Measurements from ENCODE around the gene ITPR1.

ITPR1 gene

GRCh38 chr3:4806535-4807108 is 313.5 kb downstream of the ITPR1 start:
- CTCF ChIA-PET = interaction anchor here (1.0 kb wide), 1 partner anchor 95 kb away, joined by 3 read pairs; no protein-coding TSS in a partner anchor
- no peak for TF ChIP-seq SUZ12 (IDR thresholded peaks at IDR 0.05)
- no peak for TF ChIP-seq L3MBTL2 (conservative IDR thresholded peaks at IDR 0.05)
- TF ChIP-seq SP1 (IDR thresholded peaks at IDR 0.05) = no peak
- no peak for TF ChIP-seq ZNF384 (IDR thresholded peaks at IDR 0.05)
- TF ChIP-seq HDGF (IDR thresholded peaks at IDR 0.05; ENCODE audit: borderline replicate concordance) = no peak
- TF ChIP-seq BHLHE40 (IDR thresholded peaks at IDR 0.05; ENCODE audit: borderline replicate concordance) = no peak
- TF ChIP-seq LEF1 (IDR thresholded peaks at IDR 0.05; ENCODE audit: borderline replicate concordance) = no peak
- no peak for TF ChIP-seq ARNT (IDR thresholded peaks at IDR 0.05)
- no peak for TF ChIP-seq ELF4 (IDR thresholded peaks at IDR 0.05)
- no peak for TF ChIP-seq FOXM1 (IDR thresholded peaks at IDR 0.05; ENCODE audit: borderline replicate concordance)
- TF ChIP-seq PKNOX1 (IDR thresholded peaks at IDR 0.05) = no peak
- TF ChIP-seq CTBP1 (IDR thresholded peaks at IDR 0.05; ENCODE audit: borderline replicate concordance) = no peak
- no peak for TF ChIP-seq TARDBP (IDR thresholded peaks at IDR 0.05)
- POLR2A ChIA-PET = no interaction called here
- no peak for DNase-seq (ENCODE audit: extremely low spot score)

GRCh38 chr3:4807381-4808280 is 314.5 kb downstream of the ITPR1 start:
- POLR2A ChIA-PET = interaction anchor here (0.6 kb wide), 1 partner anchor 171 kb away, joined by 4 read pairs; no protein-coding TSS in a partner anchor
- DNase-seq (ENCODE audit: extremely low spot score) = no peak
- TF ChIP-seq FOXA1 (IDR thresholded peaks at IDR 0.05) (no peak), PKNOX1 (IDR thresholded peaks at IDR 0.05) (no peak), CTBP1 (IDR thresholded peaks at IDR 0.05; ENCODE audit: borderline replicate concordance) (no peak), ZNF384 (IDR thresholded peaks at IDR 0.05) (no peak), FOXM1 (IDR thresholded peaks at IDR 0.05; ENCODE audit: borderline replicate concordance) (no peak), NFRKB (IDR thresholded peaks at IDR 0.05) (no peak), HDGF (IDR thresholded peaks at IDR 0.05; ENCODE audit: borderline replicate concordance) (no peak), SUZ12 (IDR thresholded peaks at IDR 0.05) (no peak), LEF1 (IDR thresholded peaks at IDR 0.05; ENCODE audit: borderline replicate concordance) (no peak), L3MBTL2 (conservative IDR thresholded peaks at IDR 0.05) (no peak), FOXK2 (IDR thresholded peaks at IDR 0.05) (no peak), ELF4 (IDR thresholded peaks at IDR 0.05) (no peak), ARNT (IDR thresholded peaks at IDR 0.05) (no peak), SP1 (IDR thresholded peaks at IDR 0.05) (no peak), BHLHE40 (IDR thresholded peaks at IDR 0.05; ENCODE audit: borderline replicate concordance) (no peak), TARDBP (IDR thresholded peaks at IDR 0.05) (no peak)
- CTCF ChIA-PET = no interaction called here

GRCh38 chr3:4808637-4809036 is 315.5 kb downstream of the ITPR1 start:
- ChIA-PET POLR2A (interaction anchor here (1.3 kb wide), 1 partner anchor 169 kb away, joined by 3 read pairs; no protein-coding TSS in a partner anchor), CTCF (no interaction called here)
- DNase-seq (ENCODE audit: extremely low spot score) = no peak
- TF ChIP-seq CTBP1 (IDR thresholded peaks at IDR 0.05; ENCODE audit: borderline replicate concordance) (no peak), L3MBTL2 (conservative IDR thresholded peaks at IDR 0.05) (no peak), SP1 (IDR thresholded peaks at IDR 0.05) (no peak), FOXK2 (IDR thresholded peaks at IDR 0.05) (no peak), HDGF (IDR thresholded peaks at IDR 0.05; ENCODE audit: borderline replicate concordance) (no peak), ZNF384 (IDR thresholded peaks at IDR 0.05) (no peak), LEF1 (IDR thresholded peaks at IDR 0.05; ENCODE audit: borderline replicate concordance) (no peak), PKNOX1 (IDR thresholded peaks at IDR 0.05) (no peak), NFRKB (IDR thresholded peaks at IDR 0.05) (no peak), ELF4 (IDR thresholded peaks at IDR 0.05) (no peak), FOXA1 (IDR thresholded peaks at IDR 0.05) (no peak), BHLHE40 (IDR thresholded peaks at IDR 0.05; ENCODE audit: borderline replicate concordance) (no peak), ARNT (IDR thresholded peaks at IDR 0.05) (no peak), FOXM1 (IDR thresholded peaks at IDR 0.05; ENCODE audit: borderline replicate concordance) (no peak), SUZ12 (IDR thresholded peaks at IDR 0.05) (no peak), TARDBP (IDR thresholded peaks at IDR 0.05) (no peak)

GRCh38 chr3:4809922-4810321 is 316.8 kb downstream of the ITPR1 start:
- CTCF ChIA-PET = no interaction called here
- TF ChIP-seq SUZ12 (IDR thresholded peaks at IDR 0.05) (no peak), FOXK2 (IDR thresholded peaks at IDR 0.05) (no peak), ARNT (IDR thresholded peaks at IDR 0.05) (no peak), CTBP1 (IDR thresholded peaks at IDR 0.05; ENCODE audit: borderline replicate concordance) (no peak), FOXM1 (IDR thresholded peaks at IDR 0.05; ENCODE audit: borderline replicate concordance) (no peak), ELF4 (IDR thresholded peaks at IDR 0.05) (no peak), FOXA1 (IDR thresholded peaks at IDR 0.05) (no peak), BHLHE40 (IDR thresholded peaks at IDR 0.05; ENCODE audit: borderline replicate concordance) (no peak), ZNF384 (IDR thresholded peaks at IDR 0.05) (no peak), NFRKB (IDR thresholded peaks at IDR 0.05) (no peak), HDGF (IDR thresholded peaks at IDR 0.05; ENCODE audit: borderline replicate concordance) (no peak), LEF1 (IDR thresholded peaks at IDR 0.05; ENCODE audit: borderline replicate concordance) (no peak), TARDBP (IDR thresholded peaks at IDR 0.05) (no peak), PKNOX1 (IDR thresholded peaks at IDR 0.05) (no peak), L3MBTL2 (conservative IDR thresholded peaks at IDR 0.05) (no peak), SP1 (IDR thresholded peaks at IDR 0.05) (no peak)
- DNase-seq (ENCODE audit: extremely low spot score) = no peak
- POLR2A ChIA-PET = interaction anchor here (1.5 kb wide), 1 partner anchor 169 kb away, joined by 3 read pairs; no protein-coding TSS in a partner anchor

All from HEK293T (cell line).